Fibroblast of the conjunctiva (primary cell): ENCODE results near the gene KLHL41.

Experiments used
- DNase-seq: peaks from one replicate; pipeline ENCODE4 v3.0.0-alpha.2; 2010; ENCODE audit warnings: low read depth

The KLHL41 gene

DNA sequence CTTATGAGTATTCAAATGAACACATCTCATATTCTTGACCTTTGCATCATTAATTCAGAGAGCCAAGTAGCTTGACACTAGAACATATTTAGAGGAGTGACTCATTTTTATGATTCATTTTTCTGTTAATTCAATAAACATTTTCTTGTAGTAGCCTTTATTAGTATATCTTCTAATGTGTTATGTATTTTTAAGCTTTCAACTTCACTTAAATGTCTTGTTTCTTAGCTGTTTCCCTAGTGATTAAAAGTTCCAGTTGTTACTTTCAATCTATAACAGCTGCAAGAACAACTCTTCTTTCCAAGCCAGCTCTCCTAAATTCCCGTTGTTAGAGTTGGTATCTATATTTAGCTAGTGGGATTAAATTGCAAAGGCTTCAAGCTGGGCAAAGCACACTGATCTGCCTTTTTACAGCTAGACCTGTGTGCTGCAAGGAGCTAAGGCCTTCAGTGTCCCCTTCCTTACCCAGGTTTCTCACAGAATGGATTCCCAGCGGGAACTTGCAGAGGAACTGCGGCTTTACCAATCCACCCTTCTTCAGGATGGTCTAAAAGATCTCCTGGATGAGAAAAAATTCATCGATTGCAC is at the start of gene KLHL41:
KLHL41 (plus strand) TSS at position 405 of the 588 bp plus-strand sequence; CDS start at position 482, 77 bp downstream.
- peak; percentile 45 for DNase-seq

DNA sequence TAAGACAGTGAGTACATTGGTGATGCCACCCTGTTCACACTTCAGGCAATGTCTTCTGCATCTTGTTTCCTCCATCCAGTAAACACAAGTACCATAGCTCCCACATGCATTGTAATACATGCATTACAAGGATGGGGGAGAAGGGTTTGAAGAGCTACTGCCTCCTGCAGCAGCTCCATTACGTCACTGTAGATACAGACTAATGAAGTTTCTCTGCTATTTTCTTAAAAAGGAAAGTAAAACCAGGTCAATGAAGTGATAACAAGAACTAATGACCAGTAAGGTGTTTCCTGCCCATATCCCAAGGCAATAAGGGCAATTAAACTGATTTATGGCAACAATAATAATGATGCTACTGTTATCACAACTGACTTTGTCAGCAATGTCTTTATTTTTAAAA is 48.4 kb upstream of the KLHL41 start:
- DNase-seq, result no peak

GRCh38 chr2:169462896-169463695 is 46.4 kb upstream of the KLHL41 start:
- peak; percentile 59 for DNase-seq

DNA sequence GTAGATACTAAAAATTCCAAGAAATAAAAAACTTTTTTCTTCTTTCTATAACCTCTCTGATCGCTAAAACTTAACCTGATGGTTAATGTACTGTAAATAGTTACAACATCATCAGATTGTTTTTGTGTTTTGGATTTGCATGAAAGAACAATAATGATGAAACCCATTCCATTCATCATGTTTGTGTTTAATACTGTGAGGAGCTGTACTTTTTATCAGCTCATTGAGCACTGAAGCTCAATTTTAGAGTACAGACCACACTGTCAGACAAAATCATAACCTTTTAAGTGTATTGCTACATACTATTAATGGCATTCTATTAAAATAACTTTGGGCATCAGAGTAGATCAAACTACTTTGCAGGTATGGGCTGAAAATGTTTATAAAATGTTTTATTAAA is 45.0 kb upstream of the KLHL41 start:
- no peak for DNase-seq

DNA sequence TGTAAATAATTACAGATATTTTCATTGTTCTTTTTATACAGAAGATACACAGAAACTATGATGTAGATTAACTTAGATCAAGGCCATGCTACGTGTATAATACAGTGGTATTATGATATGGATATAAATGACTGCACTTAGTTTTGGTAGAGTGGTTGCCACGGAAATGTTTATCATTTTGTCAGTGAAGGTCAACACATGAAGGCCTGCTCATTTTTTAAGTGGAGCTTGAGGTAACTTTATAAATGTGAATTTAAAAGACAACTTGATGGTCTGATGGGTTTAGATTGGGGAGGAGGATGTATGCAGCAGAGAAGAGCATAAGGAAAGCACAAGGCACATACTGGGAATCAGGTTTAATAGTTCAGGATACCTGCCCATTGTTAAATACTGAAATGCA is 44.6 kb upstream of the KLHL41 start:
- DNase-seq, result no peak

DNA sequence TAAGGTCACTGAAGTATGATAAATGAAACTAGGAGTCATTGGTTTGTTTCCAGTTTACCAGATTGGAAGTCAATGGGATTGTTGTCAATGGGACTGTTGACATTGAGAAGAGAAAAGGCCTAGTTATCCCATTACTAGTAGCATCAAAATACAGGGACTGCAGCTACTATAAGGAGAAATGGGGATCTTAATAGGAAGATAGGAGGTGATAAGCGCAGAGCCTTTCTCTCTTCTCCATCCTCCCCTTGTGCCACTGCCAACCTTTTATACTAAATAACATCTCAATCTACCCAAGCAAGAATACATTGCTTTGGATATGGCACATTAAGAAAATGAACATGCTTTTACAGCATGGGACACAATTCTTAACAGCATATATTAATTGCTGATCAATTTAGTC is 40.7 kb upstream of the KLHL41 start:
- no peak for DNase-seq

DNA sequence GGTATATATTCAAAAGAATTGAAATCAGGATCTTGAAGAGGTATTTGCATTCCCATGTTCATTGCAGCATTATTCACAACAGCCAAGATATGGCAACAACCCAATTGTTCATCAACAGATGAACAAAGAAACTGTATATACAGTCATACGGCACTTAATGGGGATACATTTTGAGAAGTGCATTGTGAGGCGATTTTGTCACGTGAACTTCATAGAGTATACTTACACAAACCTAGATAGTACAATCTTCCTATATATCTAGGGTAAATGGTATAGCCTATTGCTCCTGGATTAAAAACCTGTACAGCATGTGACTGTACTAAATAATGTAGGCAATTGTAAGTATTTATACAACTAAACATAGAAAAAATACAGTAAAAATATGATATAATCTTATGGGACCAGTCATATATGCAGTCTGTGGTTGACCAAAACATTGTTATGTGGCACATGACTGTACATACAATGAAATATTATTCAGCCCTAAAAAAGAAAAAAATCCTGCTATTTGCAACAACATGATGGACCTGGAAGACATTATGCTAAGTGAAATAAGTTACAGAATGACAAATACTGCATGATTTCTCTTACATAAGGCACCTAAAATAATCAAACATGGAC is 39.4 kb upstream of the KLHL41 start:
- DNase-seq, result no peak

- no peak for DNase-seq
Observed at GRCh38 chr2:169472249-169472648, 37.3 kb upstream of the KLHL41 start.

DNA sequence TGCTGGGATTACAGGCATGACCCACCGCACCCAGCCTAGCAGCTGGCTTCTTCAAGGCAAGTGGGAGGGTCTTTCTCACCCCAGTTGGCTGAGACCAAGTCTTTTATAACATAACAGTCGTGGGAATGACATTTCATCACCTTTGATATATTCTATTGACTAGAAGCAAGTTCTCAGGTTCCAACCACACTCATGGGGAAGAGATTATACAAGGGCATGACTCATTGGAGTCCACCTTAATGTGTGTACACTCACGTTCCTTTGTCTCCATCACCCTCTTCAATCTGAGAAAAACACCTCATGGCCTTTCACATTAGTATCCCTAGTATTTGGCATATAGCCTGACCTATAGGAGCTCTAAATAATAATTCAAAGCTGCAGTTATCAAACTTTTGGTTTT is 33.0 kb upstream of the KLHL41 start:
- DNase-seq, result no peak

DNA sequence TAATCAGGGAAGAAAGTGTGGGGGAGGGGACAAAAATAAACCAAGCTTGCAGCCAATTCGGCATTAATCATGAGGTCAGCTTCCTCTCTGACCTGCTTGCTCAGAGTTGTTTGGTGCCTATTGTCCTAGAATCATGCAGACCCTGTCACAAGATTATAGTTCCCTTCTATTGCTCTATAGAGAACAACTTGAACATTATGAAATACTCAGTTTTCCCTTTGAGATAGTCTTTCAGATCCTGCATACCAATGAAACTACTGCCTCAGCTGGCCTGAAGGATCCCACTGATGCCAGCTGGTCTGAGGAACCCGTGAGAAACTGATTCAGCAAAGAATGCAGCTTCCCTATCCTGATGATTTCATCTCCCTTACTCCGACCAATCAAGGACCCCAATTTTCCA is 31.2 kb upstream of the KLHL41 start:
- no peak for DNase-seq

GRCh38 chr2:169478745-169479256 is 30.7 kb upstream of the KLHL41 start:
- DNase-seq, result no peak

GRCh38 chr2:169479257-169480078 is 30.0 kb upstream of the KLHL41 start, which contains the start of gene BBS5:
Gene BBS5, plus strand, starts transcription at chr2:169479494. Its CDS starts 60 bp downstream, at chr2:169479554.
- DNase-seq, result peak; percentile 58

GRCh38 chr2:169480079-169480465 is 29.4 kb upstream of the KLHL41 start:
- no peak for DNase-seq

- no peak for DNase-seq
Observed at GRCh38 chr2:169485650-169486138, 23.8 kb upstream of the KLHL41 start.

GRCh38 chr2:169486487-169486886 is 23.0 kb upstream of the KLHL41 start:
- DNase-seq, result no peak

- DNase-seq, result no peak
Observed at GRCh38 chr2:169490834-169491233, 18.7 kb upstream of the KLHL41 start.

GRCh38 chr2:169491378-169491777 is 18.1 kb upstream of the KLHL41 start:
- no peak for DNase-seq

DNA sequence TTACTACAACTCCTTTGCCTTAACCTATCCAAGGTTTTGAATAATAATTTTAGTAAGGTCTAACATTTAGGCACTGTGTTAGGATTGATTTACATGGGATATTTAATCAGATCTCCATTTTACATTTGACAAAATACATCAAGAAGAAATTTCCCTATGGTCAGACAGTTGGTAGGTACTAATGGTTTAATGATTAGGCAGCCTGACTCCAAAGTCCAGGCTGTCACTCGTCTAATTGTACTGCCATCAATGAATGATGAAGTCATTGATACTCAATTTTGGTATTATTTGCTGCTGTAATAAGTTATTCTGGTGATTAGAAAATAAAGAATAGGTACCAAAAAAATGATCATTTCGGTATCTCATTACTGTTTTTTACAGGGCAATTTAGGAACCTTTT is 16.1 kb upstream of the KLHL41 start:
- no peak for DNase-seq

- DNase-seq, result no peak
Observed at GRCh38 chr2:169495310-169495928, 14.1 kb upstream of the KLHL41 start.

DNA sequence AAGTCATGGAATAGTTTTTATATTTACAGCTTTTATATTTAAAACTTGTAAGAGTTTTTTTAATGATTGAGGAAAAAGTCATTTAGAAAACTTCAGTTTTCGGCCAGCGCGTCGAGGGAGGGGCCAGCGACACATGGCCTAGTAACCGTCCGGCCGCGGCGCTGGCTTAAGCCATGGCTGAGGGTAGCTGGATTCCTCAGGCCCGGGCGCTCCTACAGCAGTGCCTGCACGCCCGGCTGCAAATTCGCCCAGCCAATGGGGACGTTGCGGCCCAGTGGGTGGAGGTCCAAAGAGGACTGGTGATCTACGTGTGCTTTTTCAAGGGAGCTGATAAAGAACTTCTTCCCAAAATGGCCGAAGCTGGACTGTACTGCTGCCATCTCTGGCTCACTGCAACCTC is 4.9 kb upstream of the KLHL41 start:
- DNase-seq, result no peak

DNA sequence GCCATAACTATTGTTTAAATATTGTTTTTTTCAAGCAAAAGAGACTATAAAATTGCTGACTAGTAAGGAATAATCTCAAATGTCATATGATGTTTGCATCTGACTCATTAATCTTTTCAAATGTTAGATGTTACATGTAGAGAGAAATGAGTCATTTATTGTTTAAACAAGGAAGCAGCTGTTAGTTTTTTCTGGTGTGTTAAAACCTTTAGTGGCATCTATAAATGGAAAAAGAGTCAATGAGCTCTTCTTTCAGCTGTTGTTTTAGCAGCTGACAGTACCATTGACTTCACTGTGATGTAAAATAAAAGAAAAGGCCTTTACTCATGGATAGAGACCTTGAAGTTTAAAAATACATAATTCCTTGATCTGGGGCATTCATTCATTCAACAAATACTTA is 1.8 kb upstream of the KLHL41 start:
- DNase-seq, result peak; percentile 41

DNA sequence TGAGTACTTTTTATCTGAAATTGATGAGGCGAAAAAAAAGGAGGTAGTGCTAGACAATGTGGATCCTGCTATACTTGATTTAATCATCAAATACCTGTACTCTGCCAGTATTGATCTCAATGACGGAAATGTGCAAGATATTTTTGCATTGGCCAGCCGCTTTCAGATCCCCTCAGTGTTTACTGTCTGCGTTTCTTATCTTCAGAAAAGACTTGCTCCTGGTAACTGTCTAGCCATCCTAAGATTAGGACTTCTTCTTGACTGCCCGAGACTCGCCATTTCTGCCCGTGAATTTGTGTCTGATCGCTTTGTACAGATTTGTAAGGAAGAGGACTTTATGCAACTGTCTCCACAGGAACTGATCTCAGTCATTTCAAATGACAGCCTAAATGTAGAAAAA is 453 bp downstream of the KLHL41 start:
- DNase-seq, result no peak
